ENCODE data around the gene DHCR7. TPM values are rescaled to one million over a fixed set of nuclear protein-coding genes. Genes with fewer than 3 reads are reported as not detected.
A peak's percentile ranks its signal among the peaks of the same experiment; 100 is the strongest.

Gene DHCR7
- total RNA-seq, 2 donors from 2014 or later: 38.8 to 67.1 TPM

DNA sequence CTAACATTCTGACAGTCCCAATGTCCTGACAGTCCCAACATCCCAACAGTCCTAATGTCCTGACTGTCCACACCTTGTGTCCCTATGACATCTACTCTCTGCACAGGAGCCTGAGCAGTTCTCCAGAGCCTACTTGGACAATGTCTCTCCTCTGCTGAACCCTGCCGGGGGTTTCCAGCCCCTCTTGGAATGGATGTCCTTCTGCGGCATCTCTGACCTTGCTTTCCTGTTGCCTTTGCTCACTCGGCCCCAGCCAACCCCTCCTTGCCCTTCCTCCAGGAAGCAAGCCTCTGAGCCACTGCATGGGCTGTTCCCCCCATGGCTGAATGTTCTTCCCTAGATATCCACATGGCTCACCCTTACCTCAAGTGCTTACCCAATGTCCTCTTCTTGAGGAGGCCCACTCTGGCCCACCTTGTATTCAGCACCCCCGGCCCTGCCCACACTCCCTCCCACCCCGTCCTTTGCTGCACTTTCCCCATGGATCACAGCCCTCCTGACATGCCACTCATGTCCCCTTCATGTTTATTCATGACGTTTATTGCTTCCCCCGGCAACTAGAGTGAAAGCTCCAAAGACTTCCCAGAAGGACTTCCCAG lies 59.5 kb downstream of the DHCR7 start:
- Mint-ChIP-seq H3K27ac (no peak overlapping the region), H3K27me3 (peaks cover 32% of the 10 kb centered on the region), H3K9me3 (no peaks in the 10 kb centered on the region), H3K36me3 (ENCODE audit: low read depth) (no peaks in the 10 kb centered on the region), H3K4me1 (peaks cover 5% of the 10 kb centered on the region), H3K4me3 (no peak overlapping the region)
- ATAC-seq (replicated peaks): peak; percentile 54

DNA sequence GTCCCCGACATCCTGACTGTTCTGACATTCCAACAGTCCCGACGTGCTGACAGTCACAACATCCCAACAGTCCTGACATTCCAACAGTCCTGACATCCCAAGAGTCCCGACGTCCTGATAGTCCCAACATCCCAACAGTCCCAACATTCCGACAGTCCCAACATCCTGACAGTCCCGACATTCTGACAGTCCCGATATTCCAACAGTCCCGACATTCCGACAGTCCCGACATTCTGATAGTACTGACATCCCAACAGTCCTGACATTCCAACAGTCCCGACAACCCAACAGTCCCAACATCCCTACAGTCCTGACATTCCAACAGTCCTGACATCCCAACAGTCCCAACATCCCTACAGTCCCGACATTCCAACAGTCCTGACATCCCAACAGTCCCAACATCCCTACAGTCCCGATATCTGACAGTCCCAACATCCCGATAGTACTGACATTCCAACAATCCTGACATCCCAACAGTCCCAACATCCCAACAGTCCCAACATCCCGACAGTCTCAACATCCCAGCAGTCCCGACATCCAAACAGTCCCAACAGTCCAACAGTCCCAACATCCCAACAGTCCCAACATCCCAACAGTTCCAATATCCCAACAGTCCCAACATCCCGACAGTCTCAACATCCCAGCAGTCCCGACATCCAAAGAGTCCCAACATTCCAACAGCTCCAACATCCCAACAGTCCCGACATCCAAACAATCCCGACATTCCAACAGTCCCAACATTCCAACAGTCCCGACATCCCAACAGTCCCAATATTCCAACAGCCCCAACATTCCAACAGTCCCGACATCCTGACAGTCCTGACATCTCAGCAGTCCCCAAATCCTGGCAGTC lies 60.2 kb downstream of the DHCR7 start:
- Mint-ChIP-seq H3K9me3 (no peaks in the 10 kb centered on the region), H3K4me1 (peaks cover 5% of the 10 kb centered on the region), H3K36me3 (ENCODE audit: low read depth) (no peaks in the 10 kb centered on the region), H3K27ac (no peak overlapping the region), H3K27me3 (peaks cover 27% of the 10 kb centered on the region), H3K4me3 (no peak overlapping the region)
- no peak for ATAC-seq (replicated peaks)

- Mint-ChIP-seq H3K27me3 (peaks cover 23% of the 10 kb centered on the region), H3K9me3 (no peaks in the 10 kb centered on the region), H3K27ac (no peak overlapping the region), H3K4me3 (no peak overlapping the region), H3K36me3 (ENCODE audit: low read depth) (no peaks in the 10 kb centered on the region), H3K4me1 (peaks cover 5% of the 10 kb centered on the region)
- ATAC-seq (replicated peaks): no peak
Measured at GRCh38 chr11:71387200-71387599, 61.0 kb downstream of the DHCR7 start.

DNA sequence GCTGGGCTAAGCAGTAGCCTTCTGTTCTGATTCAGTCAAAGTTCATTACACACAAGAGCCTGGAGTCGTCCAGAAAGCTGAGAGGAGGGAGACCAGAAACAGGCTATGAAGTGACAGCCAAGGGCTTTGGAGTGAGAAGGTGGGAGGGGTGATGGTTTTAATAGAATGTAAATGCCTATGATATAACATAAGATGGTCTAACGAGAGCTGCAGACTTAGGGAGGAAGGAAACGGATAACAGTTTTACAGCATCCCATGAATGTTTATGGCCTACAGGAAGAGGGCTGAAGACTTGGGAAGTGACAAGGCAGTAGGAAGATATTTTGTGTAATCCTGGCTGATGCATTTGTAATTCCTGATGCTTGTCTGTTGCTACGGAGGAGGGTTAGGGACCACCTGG lies 62.0 kb downstream of the DHCR7 start:
- no peaks in the 10 kb centered on the region for H3K36me3 Mint-ChIP-seq (ENCODE audit: low read depth)
- H3K4me1 Mint-ChIP-seq: peaks cover 5% of the 10 kb centered on the region
- no peak overlapping the region for H3K4me3 Mint-ChIP-seq
- peaks cover 20% of the 10 kb centered on the region for H3K27me3 Mint-ChIP-seq
- no peak for ATAC-seq (replicated peaks)
- H3K9me3 Mint-ChIP-seq: no peaks in the 10 kb centered on the region
- H3K27ac Mint-ChIP-seq: no peak overlapping the region

DNA sequence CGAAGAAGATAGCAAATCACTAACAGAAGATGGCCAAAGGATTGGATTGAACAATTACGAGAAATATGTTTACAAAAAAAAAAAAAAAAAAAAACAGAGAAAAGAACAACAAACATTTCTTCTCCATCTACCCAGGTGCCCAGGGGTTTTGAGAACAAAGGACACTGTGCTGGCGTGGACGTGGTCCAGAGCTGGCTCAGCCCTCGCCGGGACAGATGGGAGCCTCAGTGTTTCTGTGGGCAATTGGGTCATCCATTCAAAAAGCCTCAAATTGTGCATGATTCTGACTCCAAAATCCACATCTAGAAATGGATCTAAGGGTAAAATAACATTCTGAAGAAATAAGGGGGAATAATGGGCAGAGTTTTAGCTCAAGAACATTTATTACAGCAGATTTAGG lies 63.1 kb downstream of the DHCR7 start:
- H3K27me3 Mint-ChIP-seq: peaks cover 23% of the 10 kb centered on the region
- no peaks in the 10 kb centered on the region for H3K36me3 Mint-ChIP-seq (ENCODE audit: low read depth)
- H3K27ac Mint-ChIP-seq: no peak overlapping the region
- no peak overlapping the region for H3K4me3 Mint-ChIP-seq
- peaks cover 5% of the 10 kb centered on the region for H3K4me1 Mint-ChIP-seq
- no peaks in the 10 kb centered on the region for H3K9me3 Mint-ChIP-seq
- ATAC-seq (replicated peaks): no peak

- peaks cover 5% of the 10 kb centered on the region for H3K4me1 Mint-ChIP-seq
- no peak overlapping the region for H3K27ac Mint-ChIP-seq
- H3K27me3 Mint-ChIP-seq: peaks cover 23% of the 10 kb centered on the region
- no peak overlapping the region for H3K4me3 Mint-ChIP-seq
- no peak for ATAC-seq (replicated peaks)
- H3K36me3 Mint-ChIP-seq (ENCODE audit: low read depth): no peaks in the 10 kb centered on the region
- no peaks in the 10 kb centered on the region for H3K9me3 Mint-ChIP-seq
Measured at GRCh38 chr11:71384561-71384960, 63.6 kb downstream of the DHCR7 start.

Other genes starting within 250 kb of the DHCR7 start
- not detected for gene SHANK2, start 195.8 kb downstream of the DHCR7 start, total RNA-seq
- gene NADSYN1, start 4.8 kb upstream of the DHCR7 start, total RNA-seq: 100 to 1,000 TPM; 108 to 152 TPM
- gene KRTAP5-7, start 78.9 kb upstream of the DHCR7 start, total RNA-seq: under 1 TPM in 1 of 2 donors, not detected in 1; 0.17 TPM
- under 1 TPM in 1 of 2 donors, not detected in 1; 0.50 TPM for gene KRTAP5-8, start 89.6 kb upstream of the DHCR7 start, total RNA-seq
- gene KRTAP5-9, start 100.0 kb upstream of the DHCR7 start, total RNA-seq: under 1 TPM in 1 of 2 donors, not detected in 1; 0.22 TPM
- gene KRTAP5-10, start 117.2 kb upstream of the DHCR7 start, total RNA-seq: not detected
- gene KRTAP5-11, start 134.5 kb upstream of the DHCR7 start, total RNA-seq: not detected